Measurements from ENCODE around the gene ARHGAP1. TPM values are rescaled to one million over a fixed set of nuclear protein-coding genes. Genes with fewer than 3 reads are reported as not detected.
A peak's percentile ranks its signal among the peaks of the same experiment; 100 is the strongest.

Gene ARHGAP1
- total RNA-seq (2012; rRNA removed), result 28.1 and 46.6 TPM in 2 replicates
- 75.7 and 78.8 TPM in 2 replicates for polyA plus RNA-seq (2012; rRNA removed)
- polyA plus RNA-seq (2012; cell fraction: cytosol; rRNA removed), result 77.3 and 77.9 TPM in 2 replicates
- polyA plus RNA-seq (2012; cell fraction: nucleus; rRNA removed; ENCODE audit: low replicate concordance), result 56.6 and 87.7 TPM in 2 replicates
- Bru-seq, nascent RNA, result percentile 86 among the genes with signal in this experiment
- BruChase-seq, experiment 1, labeled RNA remaining after a 6-hour chase, result percentile 94 among the genes with signal in this experiment
- percentile 84 among the genes with signal in this experiment for BruChase-seq, experiment 2, labeled RNA remaining after a 2-hour chase
- long read RNA-seq, partial matches to known transcripts, result 0 of 32 reads
- long read RNA-seq, other reads (novel, unspliced or antisense), result 28 of 32 reads

DNA sequence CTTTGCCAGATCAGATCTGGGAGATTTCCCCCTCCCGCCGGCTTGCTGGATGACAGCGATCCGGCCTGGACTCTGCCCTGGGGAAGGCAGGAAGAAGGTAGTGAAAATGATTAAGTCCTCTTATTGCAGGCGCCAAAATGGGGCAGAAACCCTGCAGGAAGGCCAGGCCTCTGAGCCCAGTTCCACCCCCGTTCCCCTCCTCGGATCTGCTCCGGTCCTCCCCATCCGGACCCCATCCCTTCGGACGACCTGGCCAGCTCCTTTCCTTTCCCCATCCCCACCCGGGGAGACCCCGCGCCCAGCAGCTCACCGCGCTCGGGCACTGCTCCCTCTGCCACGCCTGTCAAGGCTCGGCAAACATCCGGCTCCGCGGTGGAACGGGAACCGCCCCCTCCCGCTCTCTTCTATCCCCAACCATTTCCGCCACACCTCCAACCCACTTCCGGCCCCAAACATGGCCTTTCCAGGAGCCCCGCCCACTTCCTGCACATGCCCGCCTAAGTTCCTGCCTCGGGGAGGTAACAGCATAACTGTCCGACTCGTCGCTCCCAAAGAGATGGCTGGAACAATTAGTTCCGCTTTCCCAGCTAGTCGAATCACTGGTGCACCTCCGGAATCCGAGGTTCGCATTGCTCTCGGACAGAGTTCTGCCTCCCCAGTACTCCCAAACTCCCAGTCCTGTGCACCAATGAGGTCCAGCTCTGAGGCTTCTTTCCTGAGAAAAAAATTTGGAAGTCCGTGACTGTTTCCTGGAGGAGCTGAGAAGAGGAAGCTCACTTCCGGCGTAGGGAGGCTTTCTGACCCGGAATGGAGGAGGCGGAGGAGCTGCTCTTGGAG lies at the start of gene ARHGAP1, which contains the start of gene ZNF408:
Gene ARHGAP1, minus strand, starts transcription at position 379 of the 837 bp plus-strand sequence. CDS start 4,512 bp downstream, outside the sequence.
Gene ZNF408, plus strand, starts transcription at position 791 of the 837 bp plus-strand sequence. Its CDS starts 17 bp downstream, at position 808.
- Histone ChIP-seq H3K9me1 (ENCODE audit: insufficient read depth, low read length) (peaks cover 12% of the 10 kb centered on the region; the same call in 1 of the 2 replicates), H3K23ac (ENCODE audit: low read depth, low read length) (peak within 1 kb of the TSS; percentile 94), H2AFZ (replicated peaks; ENCODE audit: low read length, poor library complexity) (peak within 1 kb of the TSS; percentile 96), H3K36me3 (ENCODE audit: control insufficient read depth, insufficient read depth, low read length) (peaks cover 40% of the 10 kb centered on the region), H2BK120ac (ENCODE audit: low read depth, low read length) (peak within 1 kb of the TSS; percentile 96), H3K18ac (ENCODE audit: low read depth, low read length) (peak within 1 kb of the TSS; percentile 94), H4K91ac (ENCODE audit: insufficient read depth, low read depth, low read length) (peak within 1 kb of the TSS; percentile 98), H3K79me1 (ENCODE audit: low read depth in 1 of 2, low read length in 2 of 2) (peaks cover 25 to 79% of the 10 kb centered on the region in 2 experiments; a peak in 3 of 4 replicates), H4K20me1 (ENCODE audit: insufficient read depth, low read length) (peaks cover 8% of the 10 kb centered on the region; the same call in 1 of the 2 replicates), H2BK20ac (ENCODE audit: low read depth, low read length) (peak within 1 kb of the TSS; percentile 83; the same call in 1 of the 2 replicates), H3K9me3 (ENCODE audit: control insufficient read depth, insufficient read depth, low read length) (no peaks in the 10 kb centered on the region), H3K27ac (ENCODE audit: insufficient read depth, low read length) (peak within 1 kb of the TSS; percentile 98), H2AK9ac (replicated peaks; ENCODE audit: low read depth, low read length, poor library complexity) (peak within 1 kb of the TSS; percentile 99), H3K4me3 (ENCODE audit: insufficient read depth, low read depth, low read length) (peak within 1 kb of the TSS; percentile 91), H2BK5ac (ENCODE audit: low read depth, low read length, poor library complexity, severe bottlenecking) (peak within 1 kb of the TSS; percentile 95), H3K56ac (ENCODE audit: extremely low read depth, insufficient read depth, low read length) (peak within 1 kb of the TSS; percentile 99), H3K14ac (replicated peaks; ENCODE audit: low read depth, low read length) (peak within 1 kb of the TSS; percentile 99), H3K9ac (ENCODE audit: low read depth, low read length) (peak within 1 kb of the TSS; percentile 98), H3K27me3 (ENCODE audit: control insufficient read depth, insufficient read depth, low read length) (no peaks in the 10 kb centered on the region), H3K4me2 (ENCODE audit: low read depth, low read length) (peak within 1 kb of the TSS; percentile 96), H3K4me1 (ENCODE audit: control insufficient read depth, insufficient read depth, low read length) (peaks cover 11% of the 10 kb centered on the region), H3K4ac (ENCODE audit: low read depth, low read length) (peak within 1 kb of the TSS; percentile 97), H2BK15ac (ENCODE audit: low read depth, low read length) (peak within 1 kb of the TSS; percentile 82; the same call in 1 of the 3 replicates), H2AK5ac (ENCODE audit: low read depth, low read length) (peak within 1 kb of the TSS; percentile 94), H4K5ac (ENCODE audit: low read depth, low read length) (peak within 1 kb of the TSS; percentile 96), H4K8ac (ENCODE audit: low read depth in 2 of 2, low read length in 2 of 2) (peak within 1 kb of the TSS; percentile 90 to 99)
- in situ Hi-C loops (cut with MboI; ENCODE audit: low sequenced_read_pairs), result no loop called here
- dilution Hi-C loops (cut with HindIII; ENCODE audit: low sequenced_read_pairs, unreplicated experiment), result no loop called here
- DNase-seq (peak; percentile 98), ATAC-seq (ENCODE audit: low read depth) (peak; percentile 93)
- intact Hi-C loops (cut with micrococcal nuclease), result no loop called here
- POLR2A ChIA-PET (ENCODE audit: unreplicated experiment), result interaction anchor here (0.6 to 1.3 kb wide), 5 partner anchors 10 to 409 kb away, joined by 3 to 5 read pairs (median 3); no protein-coding TSS in a partner anchor
- 0% methylated on average over 20 of the region's 44 CpGs; no CpG with 5 or more reads in 1 of the 2 experiments for WGBS, 2 experiments (ENCODE audit: extremely low coverage in 2 of 2, insufficient read length in 1 of 2)
- CTCF ChIA-PET, result interaction anchor here (0.6 kb wide), 1 partner anchor 352 kb away, joined by 3 read pairs; no protein-coding TSS in a partner anchor
- BruUV-seq (replicated peaks), result no TSS peak
- TF ChIP-seq MXI1 (IDR thresholded peaks at IDR 0.05; ENCODE audit: borderline replicate concordance, low read depth, low read length), result peak; percentile 98
- TF ChIP-seq CTCF (conservative IDR thresholded peaks at IDR 0.05; ENCODE audit: low read depth, low read length), result no peak
- no peak; the same call in 1 of the 2 replicates for TF ChIP-seq RAD21 (IDR thresholded peaks at IDR 0.05; ENCODE audit: low read length)
- TF ChIP-seq SMC3 (IDR thresholded peaks at IDR 0.05; ENCODE audit: low read depth, low read length), result no peak
- TF ChIP-seq POLR2A (IDR thresholded peaks at IDR 0.05; ENCODE audit: low read depth, low read length), result peak; percentile 95
- peak; percentile 76; the same call in 1 of the 2 replicates for TF ChIP-seq MAZ (IDR thresholded peaks at IDR 0.05; ENCODE audit: borderline replicate concordance, low read depth, low read length)
- peak; percentile 77 for TF ChIP-seq USF2 (IDR thresholded peaks at IDR 0.05; ENCODE audit: low read depth, low read length)
- no peak for TF ChIP-seq CEBPB (IDR thresholded peaks at IDR 0.05; ENCODE audit: low read depth, low read length)
- TF ChIP-seq NFE2L2 (IDR thresholded peaks at IDR 0.05; ENCODE audit: low read depth, low read length), result no peak
- TF ChIP-seq CHD1 (IDR thresholded peaks at IDR 0.05; ENCODE audit: low read depth, low read length), result 0 out of 2 replicates have a peak, but pooled peaks have one; percentile 46
- no peak for TF ChIP-seq FOS (IDR thresholded peaks at IDR 0.05; ENCODE audit: low read depth, low read length)
- TF ChIP-seq RFX5 (IDR thresholded peaks at IDR 0.05; ENCODE audit: low read depth, low read length), result no peak
- TF ChIP-seq RCOR1 (IDR thresholded peaks at IDR 0.05; ENCODE audit: insufficient replicate concordance, low read length), result no peak
